ENCODE measurements around the gene IP6K1.

Gene IP6K1

GRCh38 chr3:49805367-49805782 lies 19.0 kb upstream of the IP6K1 start:
- Histone ChIP-seq H3K27ac (ENCODE audit: poor library complexity, severe bottlenecking) (no peak overlapping the region), H3K4me3 (ENCODE audit: severe bottlenecking) (no peak overlapping the region), H3K36me3 (ENCODE audit: low read depth) (no peaks in the 10 kb centered on the region), H3K9me3 (ENCODE audit: severe bottlenecking) (no peaks in the 10 kb centered on the region), H3K27me3 (ENCODE audit: insufficient read depth, poor library complexity, severe bottlenecking) (no peaks in the 10 kb centered on the region), H3K4me1 (ENCODE audit: insufficient read depth, poor library complexity, severe bottlenecking) (peaks cover 10% of the 10 kb centered on the region)
- no peak for TF ChIP-seq CTCF (IDR thresholded peaks at IDR 0.05; ENCODE audit: poor library complexity, severe bottlenecking)
- no peak for DNase-seq (ENCODE audit: low spot score)
- ATAC-seq (ENCODE audit: low read depth) = no peak

GRCh38 chr3:49804141-49805041 lies 18.0 kb upstream of the IP6K1 start:
- H3K4me3 ChIP-seq (ENCODE audit: severe bottlenecking) = peak overlapping the region; percentile 65
- peaks cover 16% of the 10 kb centered on the region for H3K4me1 ChIP-seq (ENCODE audit: insufficient read depth, poor library complexity, severe bottlenecking)
- ATAC-seq (ENCODE audit: low read depth) (no peak), DNase-seq (ENCODE audit: low spot score) (no peak)
- no peak for TF ChIP-seq CTCF (IDR thresholded peaks at IDR 0.05; ENCODE audit: poor library complexity, severe bottlenecking)
- H3K27me3 ChIP-seq (ENCODE audit: insufficient read depth, poor library complexity, severe bottlenecking) = no peaks in the 10 kb centered on the region
- no peaks in the 10 kb centered on the region for H3K9me3 ChIP-seq (ENCODE audit: severe bottlenecking)
- H3K27ac ChIP-seq (ENCODE audit: poor library complexity, severe bottlenecking) = peak overlapping the region; percentile 71
- H3K36me3 ChIP-seq (ENCODE audit: low read depth) = no peaks in the 10 kb centered on the region

GRCh38 chr3:49803465-49804140 lies 17.3 kb upstream of the IP6K1 start:
- peak overlapping the region; percentile 71 for H3K27ac ChIP-seq (ENCODE audit: poor library complexity, severe bottlenecking)

GRCh38 chr3:49802719-49803464 lies 16.6 kb upstream of the IP6K1 start, which contains the start of gene INKA1:
Gene INKA1, plus strand, starts transcription at chr3:49803261. Its CDS starts 132 bp downstream, at chr3:49803393.
- H3K9me3 ChIP-seq (ENCODE audit: severe bottlenecking) = no peaks in the 10 kb centered on the region
- H3K4me1 ChIP-seq (ENCODE audit: insufficient read depth, poor library complexity, severe bottlenecking) = peaks cover 16% of the 10 kb centered on the region
- ATAC-seq (ENCODE audit: low read depth) (peak; percentile 67), DNase-seq (ENCODE audit: low spot score) (peak; percentile 84)
- H3K4me3 ChIP-seq (ENCODE audit: severe bottlenecking) = peak within 1 kb of the TSS; percentile 65
- peak within 1 kb of the TSS; percentile 71 for H3K27ac ChIP-seq (ENCODE audit: poor library complexity, severe bottlenecking)
- peak; percentile 94 for TF ChIP-seq CTCF (IDR thresholded peaks at IDR 0.05; ENCODE audit: poor library complexity, severe bottlenecking)
- no peaks in the 10 kb centered on the region for H3K36me3 ChIP-seq (ENCODE audit: low read depth)
- H3K27me3 ChIP-seq (ENCODE audit: insufficient read depth, poor library complexity, severe bottlenecking) = no peaks in the 10 kb centered on the region

More at GRCh38 chr3:49803465-49804140, 17.3 kb upstream of the IP6K1 start:
- peaks cover 16% of the 10 kb centered on the region for H3K4me1 ChIP-seq (ENCODE audit: insufficient read depth, poor library complexity, severe bottlenecking)
- H3K9me3 ChIP-seq (ENCODE audit: severe bottlenecking) = no peaks in the 10 kb centered on the region
- no peaks in the 10 kb centered on the region for H3K27me3 ChIP-seq (ENCODE audit: insufficient read depth, poor library complexity, severe bottlenecking)
- H3K4me3 ChIP-seq (ENCODE audit: severe bottlenecking) = peak overlapping the region; percentile 65
- ATAC-seq (ENCODE audit: low read depth) (peak; percentile 62), DNase-seq (ENCODE audit: low spot score) (peak; percentile 87)
- H3K36me3 ChIP-seq (ENCODE audit: low read depth) = no peaks in the 10 kb centered on the region
- TF ChIP-seq CTCF (IDR thresholded peaks at IDR 0.05; ENCODE audit: poor library complexity, severe bottlenecking) = no peak

Data from RWPE2 (cell line).